Adrenal gland (tissue), 12 donors: Measurements from ENCODE around the gene DUSP1. TPM values are rescaled to one million over a fixed set of nuclear protein-coding genes. Genes with fewer than 3 reads are reported as not detected.
A peak's percentile ranks its signal among the peaks of the same experiment; 100 is the strongest.

Source experiments
- DNase-seq, 7 donors: peaks; one replicate each; pipeline ENCODE4 v3.0.0-alpha.2; 2019 to 2020
- H3K27ac ChIP-seq, 5 donors: fragments of 200-600 bp; sonication (generic) in 4 of 5; 1 replicate in 3 of 5; 2 replicates in 2 of 5; pipeline versions ENCODE4 v1.5.1 to v1.8.0; 2016 to 2020; ENCODE audit warnings: mild to moderate bottlenecking in 1 of 5
- H3K27me3 ChIP-seq: fragments of 200-600 bp; 2 replicates; pipeline ENCODE4 v1.8.0; 2021
- H3K36me3 ChIP-seq, 2 donors: fragments of 200-600 bp; replicated peaks in 1 of 2; 1 replicate in 1 of 2; 2 replicates in 1 of 2; pipeline versions ENCODE4 v1.5.1 to v1.8.0; 2018 to 2022
- H3K4me1 ChIP-seq, 2 donors: fragments of 200-600 bp; replicated peaks in 1 of 2; 1 replicate in 1 of 2; 2 replicates in 1 of 2; pipeline versions ENCODE4 v1.5.1 to v1.8.0; 2018 to 2021
- H3K4me3 ChIP-seq, 4 donors: fragments of 200-600 bp; sonication (generic) in 3 of 4; one replicate each; pipeline ENCODE4 v1.5.1; 2016 to 2018
- H3K9me3 ChIP-seq, 3 donors: fragments of 200-600 bp; sonication (generic) in 1 of 3; replicated peaks in 1 of 3; 1 replicate in 2 of 3; 2 replicates in 1 of 3; pipeline versions ENCODE4 v1.5.1 to v1.8.0; 2016 to 2021
- POLR2A ChIP-seq, 2 donors: fragments of 450-650 bp; IDR thresholded peaks; one replicate each; pipeline ENCODE4 v1.6.1; 2017; ENCODE audit warnings: antibody characterized with exemption in 2 of 2, mild to moderate bottlenecking in 2 of 2, moderate library complexity in 1 of 2
- WGBS, 4 donors: extraction: QIAGEN DNeasy Blood & Tissue Kit in 2 of 4; methylation state at CpG; one replicate each; pipeline versions ENCODE4 v1.1.5 to v1.1.7; 2013 to 2017; 5-methylcytosine and 5-hydroxymethylcytosine counted together
- intact Hi-C, 2 donors: fragments of 100-400 bp; cut with DNase I; formaldehyde crosslinking; loops; one replicate each; pipeline versions ENCODE4 v1.14.1 to v1.15.0; 2022 to 2023
- polyA plus RNA-seq, 3 donors: library from polyadenylated mRNA; stranded (reverse); fragments of 200-250 nt in 2 of 3; fragments of 350-450 nt in 1 of 3; fragmentation: Illumina TruSeq in 1 of 3; extraction: RNeasy Lipid Tissue Mini Kit (QIAGEN cat#74804) in 1 of 3; gene quantifications; one replicate each; pipeline ENCODE4 v1.2.3, GENCODE V29; 2013 to 2014
- total RNA-seq, 9 donors: library from RNA; depleted of rRNA in 4 of 9; stranded (reverse); fragments of >200 nt in 4 of 9; fragments of 120-200 nt in 1 of 9; fragmentation: NEBNext Ultra II Directional in 1 of 9; extraction: Animal tissue kit (Norgen Biotek cat#: 25700) in 1 of 9; gene quantifications; one replicate each; pipeline versions ENCODE4 v1.1.0 to v1.2.4, GENCODE V29; 2013 to 2023
- TF ChIP-seq, protein P1 (sequence below), 6 experiments: fragments of 450-650 bp in 4 of 6; fragments of 200-600 bp in 2 of 6; sonication (generic) in 1 of 6; IDR thresholded peaks; 1 replicate in 5 of 6; 2 replicates in 1 of 6; pipeline versions ENCODE4 v1.5.1 to v1.8.0; 2016 to 2021; ENCODE audit warnings: antibody characterized with exemption in 6 of 6, mild to moderate bottlenecking in 2 of 6, moderate library complexity in 1 of 6
- donor health status: healthy with polysubstance abuse.
- donor health status: Bipolar disorder and iron deficiency.
- donor health status: DM: yes; HTN: yes; CAD: no.
- donor health status: DM: no; HTN: no; CAD: no.
- donor health status: DM: no; HTN: no; CAD: no.
- donor health status: DM: yes; HTN: yes; CAD: no.

The DUSP1 gene
- total and polyA plus RNA-seq, 12 donors = 59.5 to 603 (median 260) TPM

DNA sequence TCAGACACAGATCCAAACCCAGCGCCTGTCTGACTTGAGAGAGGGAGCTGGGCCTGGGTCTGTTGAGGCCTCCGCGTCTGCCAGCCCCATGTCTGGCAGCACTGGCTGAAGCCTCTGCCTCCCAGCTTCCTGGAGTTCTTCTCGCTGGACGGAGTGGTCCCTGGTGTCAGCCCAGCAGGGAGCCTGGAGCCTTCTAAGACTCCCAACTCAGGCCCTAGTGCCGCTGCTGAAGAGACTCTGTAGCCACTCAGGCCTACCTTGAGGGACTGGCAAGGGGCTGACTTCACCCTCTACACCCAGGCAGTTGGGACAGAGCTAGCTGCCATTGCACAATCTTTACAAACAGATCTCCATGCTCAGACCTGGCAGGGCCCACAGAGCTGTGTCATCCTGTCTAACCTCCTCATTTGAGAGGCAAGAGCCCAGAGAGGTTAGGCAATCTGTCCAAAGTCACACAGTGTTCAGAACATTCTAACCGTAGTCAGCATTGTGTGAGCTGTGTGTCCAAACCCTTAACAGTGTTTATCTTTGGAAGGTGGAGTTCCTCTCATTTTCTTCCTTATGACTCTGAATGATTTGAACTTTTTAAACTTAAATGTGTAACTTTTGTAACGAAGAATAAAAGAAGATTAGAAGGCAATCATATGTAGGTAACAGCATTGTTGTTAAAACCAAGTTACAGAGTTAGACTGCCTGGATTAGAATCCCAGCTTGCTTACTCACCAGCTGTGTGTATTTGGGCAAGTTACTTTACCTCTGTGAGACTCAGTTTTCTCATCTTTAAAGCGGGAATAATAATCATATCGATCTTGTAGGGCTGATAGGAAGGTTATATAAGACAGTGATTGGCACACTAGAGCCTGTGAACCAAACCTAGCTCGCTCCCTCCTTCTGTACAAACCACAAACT, 4.6 kb upstream of the DUSP1 start:
- intact Hi-C loops = loop anchor here in 1 of 2 donors (10.0 kb wide), 1 partner anchor 129 kb away; no protein-coding TSS in a partner anchor
- no peak overlapping the region for H3K4me3 ChIP-seq
- WGBS, 4 donors = 76 to 83% (median 79%) methylated on average over 9 to 11 of the region's 11 CpGs
- no peaks in the 10 kb centered on the region for H3K36me3 ChIP-seq
- H3K4me1 ChIP-seq = peaks cover 26 to 58% of the 10 kb centered on the region in 2 donors
- DNase-seq = peak; percentile 67 to 97 (median 96)
- peak overlapping the region; percentile 97 to 100 (median 99) for H3K27ac ChIP-seq
- no peaks in the 10 kb centered on the region for H3K27me3 ChIP-seq
- TF ChIP-seq, protein P1, sequence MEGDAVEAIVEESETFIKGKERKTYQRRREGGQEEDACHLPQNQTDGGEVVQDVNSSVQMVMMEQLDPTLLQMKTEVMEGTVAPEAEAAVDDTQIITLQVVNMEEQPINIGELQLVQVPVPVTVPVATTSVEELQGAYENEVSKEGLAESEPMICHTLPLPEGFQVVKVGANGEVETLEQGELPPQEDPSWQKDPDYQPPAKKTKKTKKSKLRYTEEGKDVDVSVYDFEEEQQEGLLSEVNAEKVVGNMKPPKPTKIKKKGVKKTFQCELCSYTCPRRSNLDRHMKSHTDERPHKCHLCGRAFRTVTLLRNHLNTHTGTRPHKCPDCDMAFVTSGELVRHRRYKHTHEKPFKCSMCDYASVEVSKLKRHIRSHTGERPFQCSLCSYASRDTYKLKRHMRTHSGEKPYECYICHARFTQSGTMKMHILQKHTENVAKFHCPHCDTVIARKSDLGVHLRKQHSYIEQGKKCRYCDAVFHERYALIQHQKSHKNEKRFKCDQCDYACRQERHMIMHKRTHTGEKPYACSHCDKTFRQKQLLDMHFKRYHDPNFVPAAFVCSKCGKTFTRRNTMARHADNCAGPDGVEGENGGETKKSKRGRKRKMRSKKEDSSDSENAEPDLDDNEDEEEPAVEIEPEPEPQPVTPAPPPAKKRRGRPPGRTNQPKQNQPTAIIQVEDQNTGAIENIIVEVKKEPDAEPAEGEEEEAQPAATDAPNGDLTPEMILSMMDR (IDR thresholded peaks at IDR 0.05) = no peak
- TF ChIP-seq POLR2A (IDR thresholded peaks at IDR 0.05) = no peak
- H3K9me3 ChIP-seq = no peaks in the 10 kb centered on the region

DNA sequence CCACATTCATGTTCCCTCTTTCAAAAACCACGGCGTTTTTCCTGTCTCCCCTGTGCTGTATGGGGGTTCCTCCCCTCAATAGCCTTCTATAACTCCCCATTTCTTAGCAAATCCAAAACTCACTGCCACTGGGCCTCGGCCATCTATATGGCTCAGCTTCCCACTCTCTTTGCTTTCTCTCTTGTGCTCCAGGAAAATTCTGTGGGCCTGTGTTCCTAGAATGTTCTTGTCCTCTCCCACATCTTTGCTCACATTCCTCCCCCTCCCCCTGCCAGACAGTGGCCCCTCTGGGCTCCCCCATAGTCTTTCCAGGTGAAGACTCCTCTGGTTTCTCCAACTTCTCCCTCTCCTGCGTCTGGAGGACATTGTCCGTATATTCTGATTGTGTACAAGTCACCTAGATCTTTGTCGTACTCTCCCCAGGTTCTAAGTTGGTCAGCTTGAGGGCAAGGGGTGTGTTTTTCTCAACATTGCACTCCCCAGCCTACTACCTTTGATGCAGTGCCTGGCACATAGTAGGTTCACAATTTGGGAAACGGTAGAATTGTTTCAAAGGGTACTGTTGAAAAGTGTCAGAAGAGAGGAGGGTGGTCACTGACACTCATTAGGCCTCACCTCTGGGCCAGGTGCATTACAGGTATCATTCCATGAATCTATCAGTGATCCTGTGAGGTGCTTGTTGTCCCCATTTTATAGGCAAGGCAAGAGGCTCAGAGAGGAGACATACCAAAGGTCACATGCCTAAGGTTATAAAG, 3.7 kb upstream of the DUSP1 start:
- peaks cover 0 to 3% of the 10 kb centered on the region in 2 donors for H3K36me3 ChIP-seq
- H3K27me3 ChIP-seq = no peaks in the 10 kb centered on the region
- H3K27ac ChIP-seq = peak overlapping the region; percentile 97 to 100 (median 99)
- peak in 1 of 7 donors; percentile 14 for DNase-seq
- intact Hi-C loops = loop anchor here (5.0 to 10.0 kb wide), 2 partner anchors 93 to 130 kb away; no protein-coding TSS in a partner anchor
- no peak overlapping the region for H3K4me3 ChIP-seq
- WGBS, 4 donors = 82 to 90% (median 87%) methylated on average over 7 of the region's 7 CpGs
- no peaks in the 10 kb centered on the region for H3K9me3 ChIP-seq
- peaks cover 26 to 58% of the 10 kb centered on the region in 2 donors for H3K4me1 ChIP-seq
- no peak for TF ChIP-seq POLR2A (IDR thresholded peaks at IDR 0.05)
- TF ChIP-seq, protein P1 (IDR thresholded peaks at IDR 0.05) = no peak

DNA sequence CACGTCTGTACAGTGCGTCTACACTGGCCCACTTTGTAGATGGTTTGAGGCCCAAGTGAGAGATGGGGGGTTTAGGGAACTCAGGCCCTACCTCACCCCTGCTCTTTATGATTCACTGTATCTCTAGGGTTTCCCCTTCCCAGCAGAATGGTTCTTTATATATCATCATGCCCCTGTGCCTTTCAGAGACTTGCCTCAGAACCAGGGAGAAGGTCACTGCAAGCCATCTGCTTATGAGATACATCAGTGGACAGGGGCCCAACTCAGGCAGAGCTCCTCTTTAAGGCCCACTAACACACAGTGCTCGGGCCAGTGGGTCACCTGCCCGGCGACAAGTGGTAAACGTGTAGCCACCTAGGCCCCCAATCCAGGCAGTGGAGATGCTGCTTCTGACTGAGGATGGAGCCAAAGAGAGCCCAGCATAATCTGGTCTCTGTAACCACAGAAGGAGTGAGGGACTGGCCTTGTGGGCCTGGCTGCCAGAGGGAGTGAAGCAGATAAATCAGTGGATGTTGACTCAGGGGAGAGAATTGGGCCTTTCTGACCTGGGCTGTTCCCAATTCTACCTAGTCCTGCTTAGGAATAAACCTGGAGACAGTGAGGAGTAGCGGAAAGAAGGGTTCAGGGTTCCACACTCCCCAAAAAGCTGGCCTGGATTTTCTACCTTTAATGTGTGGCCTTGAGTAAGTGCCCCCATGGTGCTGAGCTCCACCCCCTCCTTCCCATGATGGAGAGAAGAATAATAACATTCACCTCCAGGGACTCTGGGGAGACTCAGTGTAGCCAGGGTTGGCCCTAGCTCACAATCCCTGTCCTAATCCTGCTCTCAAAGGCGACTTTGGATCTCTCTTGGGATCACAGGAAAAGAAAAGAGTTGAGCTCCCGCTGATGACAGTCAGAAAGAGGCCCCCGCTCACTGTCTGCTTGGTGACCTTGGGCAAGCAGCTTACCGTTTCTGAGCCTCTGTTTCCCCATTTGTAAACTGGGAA, 2.8 kb upstream of the DUSP1 start:
- WGBS, 4 donors = 58 to 68% (median 63%) methylated on average over 11 of the region's 11 CpGs
- peak; percentile 53 to 81 (median 75) for DNase-seq
- Histone ChIP-seq H3K4me1 (peaks cover 26 to 65% of the 10 kb centered on the region in 2 donors), H3K27ac (peak overlapping the region; percentile 97 to 100 (median 99)), H3K4me3 (no peak overlapping the region), H3K36me3 (peaks cover 0 to 13% of the 10 kb centered on the region in 2 donors), H3K27me3 (no peaks in the 10 kb centered on the region), H3K9me3 (no peaks in the 10 kb centered on the region)
- intact Hi-C loops = loop anchor here (5.0 to 10.0 kb wide), 2 partner anchors 94 to 131 kb away; no protein-coding TSS in a partner anchor
- no peak for TF ChIP-seq POLR2A (IDR thresholded peaks at IDR 0.05)
- TF ChIP-seq, protein P1 (IDR thresholded peaks at IDR 0.05) = no peak
